CD4-positive, alpha-beta T cell treated with Interleukin-4 for 1 hour (primary cell): Measurements from ENCODE around the gene NBEA.

Experiments
- DNase-seq, 2 donors: peaks; one replicate each; pipeline ENCODE4 v3.0.0-alpha.2; 2020 to 2022

The NBEA gene

GRCh38 chr13:35518337-35518946 is 576.4 kb downstream of the NBEA start:
- DNase-seq, result no peak

GRCh38 chr13:35524171-35524570 is 582.1 kb downstream of the NBEA start:
- no peak for DNase-seq

- no peak for DNase-seq
Observed at GRCh38 chr13:35526577-35526976, 584.5 kb downstream of the NBEA start.

GRCh38 chr13:35527451-35527850 is 585.4 kb downstream of the NBEA start:
- DNase-seq, result no peak

GRCh38 chr13:35530147-35530546 is 588.1 kb downstream of the NBEA start:
- DNase-seq, result no peak

- no peak for DNase-seq
Observed at GRCh38 chr13:35530581-35530980, 588.5 kb downstream of the NBEA start.

- DNase-seq, result no peak
Observed at GRCh38 chr13:35531526-35531925, 589.5 kb downstream of the NBEA start.

GRCh38 chr13:35534343-35534742 is 592.3 kb downstream of the NBEA start:
- DNase-seq, result no peak

GRCh38 chr13:35548790-35549189 is 606.7 kb downstream of the NBEA start:
- no peak for DNase-seq

GRCh38 chr13:35549481-35549880 is 607.4 kb downstream of the NBEA start:
- DNase-seq, result no peak

GRCh38 chr13:35552172-35552844 is 610.2 kb downstream of the NBEA start:
- no peak for DNase-seq

GRCh38 chr13:35554972-35555623 is 613.0 kb downstream of the NBEA start:
- no peak for DNase-seq

GRCh38 chr13:35557475-35557874 is 615.4 kb downstream of the NBEA start:
- no peak for DNase-seq

- no peak for DNase-seq
Observed at GRCh38 chr13:35561540-35561939, 619.5 kb downstream of the NBEA start.

GRCh38 chr13:35565273-35565672 is 623.2 kb downstream of the NBEA start:
- DNase-seq, result no peak

- no peak for DNase-seq
Observed at GRCh38 chr13:35566340-35566739, 624.3 kb downstream of the NBEA start.

- no peak for DNase-seq
Observed at GRCh38 chr13:35567406-35567980, 625.4 kb downstream of the NBEA start.

- DNase-seq, result no peak
Observed at GRCh38 chr13:35573639-35574038, 631.6 kb downstream of the NBEA start.

- DNase-seq, result no peak
Observed at GRCh38 chr13:35592457-35592856, 650.4 kb downstream of the NBEA start.

GRCh38 chr13:35593651-35594050 is 651.6 kb downstream of the NBEA start:
- no peak for DNase-seq

- DNase-seq, result no peak
Observed at GRCh38 chr13:35594096-35594495, 652.0 kb downstream of the NBEA start.

GRCh38 chr13:35595181-35595580 is 653.1 kb downstream of the NBEA start:
- no peak for DNase-seq

GRCh38 chr13:35596321-35597030 is 654.4 kb downstream of the NBEA start:
- DNase-seq, result no peak
